Activated CD8-positive, alpha-beta T cell treated with anti-CD3 and anti-CD28 coated beads for 36 hours (primary cell): ENCODE measurements around the gene LTB. TPM values are rescaled to one million over a fixed set of nuclear protein-coding genes. Genes with fewer than 3 reads are reported as not detected.

Experiments
- ATAC-seq: fragments of 200-7000 bp; cut with Tn5 transposase; one replicate; pipeline ENCODE4 v1.10.0; 2021; ENCODE audit warnings: mild to moderate bottlenecking, moderate library complexity
- CTCF ChIA-PET: fragments of 350-600 bp; sonication (Branson Sonifier 250); formaldehyde crosslinking; loops from one replicate; lab custom pipeline; 2021; ENCODE audit warnings: antibody characterized with exemption; lab: Charles Lee
- POLR2A ChIA-PET: fragments of 350-600 bp; sonication (Branson Sonifier 250); formaldehyde crosslinking; loops from one replicate; lab custom pipeline; 2021; ENCODE audit warnings: antibody characterized with exemption; lab: Charles Lee
- DNase-seq: peaks from one replicate; pipeline ENCODE4 v3.0.0-alpha.2; 2020
- H3K27ac Mint-ChIP-seq: one replicate; pipeline ENCODE4 v1.8.0; 2021; ENCODE audit warnings: mild to moderate bottlenecking, mixed read lengths
- H3K27me3 Mint-ChIP-seq: one replicate; pipeline ENCODE4 v1.8.0; 2021; ENCODE audit warnings: mixed read lengths
- H3K36me3 Mint-ChIP-seq: one replicate; pipeline ENCODE4 v1.8.0; 2021; ENCODE audit warnings: low read depth, mixed read lengths
- H3K4me1 Mint-ChIP-seq: one replicate; pipeline ENCODE4 v1.8.0; 2021; ENCODE audit warnings: low read depth, mixed read lengths
- H3K4me3 Mint-ChIP-seq: one replicate; pipeline ENCODE4 v1.8.0; 2021; ENCODE audit warnings: mild to moderate bottlenecking, moderate library complexity, mixed read lengths
- H3K9me3 Mint-ChIP-seq: one replicate; pipeline ENCODE4 v1.8.0; 2021; ENCODE audit warnings: mixed read lengths
- intact Hi-C: fragments of 100-400 bp; cut with micrococcal nuclease; formaldehyde crosslinking; loops from one replicate; pipeline ENCODE4 v1.10.0; 2022
- total RNA-seq, 2 experiments: library from RNA; stranded (reverse); gene quantifications; one replicate each; pipeline ENCODE4 v1.2.3, GENCODE V29; 2021
- TF ChIP-seq, protein P1 (sequence below): fragments of 200-600 bp; IDR thresholded peaks from one replicate; pipeline ENCODE4 v1.8.0; 2022; ENCODE audit warnings: antibody characterized with exemption, mild to moderate bottlenecking

Gene LTB
- total RNA-seq, 2 experiments from 2014 or later: 368 to 375 TPM

- ATAC-seq (no peak), DNase-seq (no peak)
- H3K4me1 Mint-ChIP-seq: peaks cover 83% of the 10 kb centered on the region
- TF ChIP-seq, protein P1, sequence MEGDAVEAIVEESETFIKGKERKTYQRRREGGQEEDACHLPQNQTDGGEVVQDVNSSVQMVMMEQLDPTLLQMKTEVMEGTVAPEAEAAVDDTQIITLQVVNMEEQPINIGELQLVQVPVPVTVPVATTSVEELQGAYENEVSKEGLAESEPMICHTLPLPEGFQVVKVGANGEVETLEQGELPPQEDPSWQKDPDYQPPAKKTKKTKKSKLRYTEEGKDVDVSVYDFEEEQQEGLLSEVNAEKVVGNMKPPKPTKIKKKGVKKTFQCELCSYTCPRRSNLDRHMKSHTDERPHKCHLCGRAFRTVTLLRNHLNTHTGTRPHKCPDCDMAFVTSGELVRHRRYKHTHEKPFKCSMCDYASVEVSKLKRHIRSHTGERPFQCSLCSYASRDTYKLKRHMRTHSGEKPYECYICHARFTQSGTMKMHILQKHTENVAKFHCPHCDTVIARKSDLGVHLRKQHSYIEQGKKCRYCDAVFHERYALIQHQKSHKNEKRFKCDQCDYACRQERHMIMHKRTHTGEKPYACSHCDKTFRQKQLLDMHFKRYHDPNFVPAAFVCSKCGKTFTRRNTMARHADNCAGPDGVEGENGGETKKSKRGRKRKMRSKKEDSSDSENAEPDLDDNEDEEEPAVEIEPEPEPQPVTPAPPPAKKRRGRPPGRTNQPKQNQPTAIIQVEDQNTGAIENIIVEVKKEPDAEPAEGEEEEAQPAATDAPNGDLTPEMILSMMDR: no peak
- ChIA-PET POLR2A (interaction anchor here (1.2 to 35.7 kb wide), 6 partner anchors 9 to 92 kb away, joined by 4 to 1181 read pairs (median 8); partner anchors contain the start of genes BAG6, DDX39B, LST1 and LTA), CTCF (interaction anchor here (0.6 to 56.2 kb wide), 4 partner anchors 9 to 39 kb away, joined by 3 to 2542 read pairs (median 35); partner anchors contain the start of genes LST1, LTA, LTB and NCR3)
- H3K27ac Mint-ChIP-seq: peak overlapping the region; percentile 90
- peaks cover 52% of the 10 kb centered on the region for H3K36me3 Mint-ChIP-seq
- H3K4me3 Mint-ChIP-seq: peak overlapping the region; percentile 56
- no peaks in the 10 kb centered on the region for H3K27me3 Mint-ChIP-seq
- intact Hi-C loops: loop anchor here (10.0 kb wide), 1 partner anchor 264 kb away; the partner anchor contains the start of gene HSPA1B
- H3K9me3 Mint-ChIP-seq: no peaks in the 10 kb centered on the region
Observed at GRCh38 chr6:31560697-31561058, 21.5 kb downstream of the LTB start.

- DNase-seq (peak; percentile 86), ATAC-seq (peak; percentile 69)
- TF ChIP-seq, protein P1: no peak
- no peaks in the 10 kb centered on the region for H3K9me3 Mint-ChIP-seq
- no peaks in the 10 kb centered on the region for H3K27me3 Mint-ChIP-seq
- H3K4me1 Mint-ChIP-seq: peaks cover 78% of the 10 kb centered on the region
- intact Hi-C loops: loop anchor here (1.0 to 10.0 kb wide), 3 partner anchors 8 to 265 kb away; partner anchors contain the start of genes HSPA1B and TNF
- CTCF ChIA-PET: interaction anchor here (0.6 to 56.2 kb wide), 6 partner anchors 9 to 38 kb away, joined by 3 to 2542 read pairs (median 16); partner anchors contain the start of genes ATP6V1G2, LST1, LTA and LTB
- POLR2A ChIA-PET: interaction anchor here (1.2 to 35.7 kb wide), 7 partner anchors 9 to 92 kb away, joined by 3 to 1181 read pairs (median 8); partner anchors contain the start of genes BAG6, DDX39B, LST1 and LTA
- H3K27ac Mint-ChIP-seq: peak overlapping the region; percentile 90
- peak overlapping the region; percentile 56 for H3K4me3 Mint-ChIP-seq
- H3K36me3 Mint-ChIP-seq: peaks cover 49% of the 10 kb centered on the region
Observed at GRCh38 chr6:31559958-31560696, 22.1 kb downstream of the LTB start.

DNA sequence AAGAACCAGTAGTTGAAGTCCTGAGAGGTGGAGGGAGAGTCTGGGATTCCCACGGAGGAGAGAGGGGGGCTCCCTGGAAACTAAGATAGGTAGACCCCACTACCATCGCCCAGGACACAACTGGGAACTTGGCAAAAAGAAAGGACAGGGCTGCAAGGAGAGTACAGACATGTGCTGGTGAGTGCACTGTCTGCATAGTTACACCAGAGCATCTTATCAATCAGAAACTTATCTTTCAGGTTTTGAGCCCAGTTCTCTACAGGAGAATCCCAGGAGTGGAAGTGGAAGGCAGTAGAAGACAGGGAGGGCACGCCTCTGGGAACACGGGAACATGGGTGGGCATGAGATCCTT, 22.6 kb downstream of the LTB start:
- CTCF ChIA-PET: interaction anchor here (1.5 to 56.2 kb wide), 5 partner anchors 9 to 32 kb away, joined by 5 to 2542 read pairs (median 25); partner anchors contain the start of genes ATP6V1G2, LST1, LTA and LTB
- POLR2A ChIA-PET: interaction anchor here (1.2 to 35.7 kb wide), 7 partner anchors 8 to 93 kb away, joined by 3 to 1181 read pairs (median 5); partner anchors contain the start of genes BAG6, DDX39B, LST1 and LTA
- Mint-ChIP-seq H3K4me3 (peak overlapping the region; percentile 56), H3K36me3 (peaks cover 45% of the 10 kb centered on the region), H3K27me3 (no peaks in the 10 kb centered on the region), H3K9me3 (no peaks in the 10 kb centered on the region), H3K4me1 (peaks cover 76% of the 10 kb centered on the region), H3K27ac (peak overlapping the region; percentile 90)
- TF ChIP-seq, protein P1: no peak
- DNase-seq (no peak), ATAC-seq (peak; percentile 34)
- intact Hi-C loops: loop anchor here (1.0 to 2.0 kb wide), 2 partner anchors 9 to 15 kb away; partner anchors contain the start of gene TNF

- H3K27me3 Mint-ChIP-seq: no peaks in the 10 kb centered on the region
- H3K9me3 Mint-ChIP-seq: no peaks in the 10 kb centered on the region
- peak overlapping the region; percentile 56 for H3K4me3 Mint-ChIP-seq
- ChIA-PET CTCF (interaction anchor here (1.5 to 56.2 kb wide), 5 partner anchors 8 to 33 kb away, joined by 5 to 2542 read pairs (median 25); partner anchors contain the start of genes ATP6V1G2, LST1, LTA and LTB), POLR2A (interaction anchor here (1.1 to 35.7 kb wide), 7 partner anchors 7 to 93 kb away, joined by 3 to 1181 read pairs (median 4); partner anchors contain the start of genes BAG6, LST1, LTA and LTB)
- peak; percentile 85 for DNase-seq
- H3K27ac Mint-ChIP-seq: peak overlapping the region; percentile 90
- peaks cover 80% of the 10 kb centered on the region for H3K4me1 Mint-ChIP-seq
- TF ChIP-seq, protein P1: no peak
- peaks cover 45% of the 10 kb centered on the region for H3K36me3 Mint-ChIP-seq
- intact Hi-C loops: loop anchor here (1.0 to 2.0 kb wide), 2 partner anchors 9 to 16 kb away; partner anchors contain the start of gene TNF
- ATAC-seq: peak; percentile 54
Observed at GRCh38 chr6:31558631-31559500, 23.4 kb downstream of the LTB start.
